ENCODE data around the gene TOPAZ1. TPM values are rescaled to one million over a fixed set of nuclear protein-coding genes. Genes with fewer than 3 reads are reported as not detected.

TOPAZ1 gene
- total and polyA plus RNA-seq, 2 of the 13 experiments (the other 11 are each of a cell fraction or from before 2014, with no cell fraction given) = not detected

DNA sequence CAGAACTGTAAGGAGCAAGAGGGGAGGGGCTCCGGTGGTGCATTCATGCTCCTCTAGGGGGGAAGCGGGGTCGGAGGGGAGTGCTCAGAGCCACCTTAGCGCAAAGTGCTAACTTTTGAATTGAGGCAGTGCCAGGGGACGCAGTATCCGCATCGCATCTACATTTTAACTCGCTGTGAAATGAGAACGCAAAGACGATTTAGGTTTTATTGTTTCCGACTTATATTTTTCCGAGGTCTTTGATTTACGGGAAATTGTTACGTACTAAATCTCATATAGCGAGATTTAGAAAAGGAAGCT is 97.1 kb downstream of the TOPAZ1 start (continued):
- TF ChIP-seq MAZ (IDR thresholded peaks at IDR 0.05; ENCODE audit: borderline replicate concordance, low read depth, low read length) (peak; percentile 28; the same call in 1 of the 2 replicates), MAZ (CRISPR knock-in tag; IDR thresholded peaks at IDR 0.05; ENCODE audit: low read depth) (no peak), HNRNPLL (IDR thresholded peaks at IDR 0.05; ENCODE audit: low read depth, low read length, poor library complexity, severe bottlenecking) (peak; percentile 0), TCF7L2 (IDR thresholded peaks at IDR 0.05; ENCODE audit: low read depth, low read length) (no peak), TEF (CRISPR knock-in tag; IDR thresholded peaks at IDR 0.05) (no peak), HDAC1 (CRISPR knock-in tag; IDR thresholded peaks at IDR 0.05) (no peak), SPEN (CRISPR knock-in tag; IDR thresholded peaks at IDR 0.05; ENCODE audit: low read depth) (no peak), ZNF678 (CRISPR knock-in tag; IDR thresholded peaks at IDR 0.05) (no peak), LCORL (IDR thresholded peaks at IDR 0.05) (no peak), LCORL (CRISPR knock-in tag; IDR thresholded peaks at IDR 0.05) (no peak; the same call in 1 of the 2 replicates), KLF16 (CRISPR knock-in tag; IDR thresholded peaks at IDR 0.05) (no peak), HES4 (CRISPR knock-in tag; IDR thresholded peaks at IDR 0.05; ENCODE audit: borderline replicate concordance) (no peak), ZNF704 (CRISPR knock-in tag; IDR thresholded peaks at IDR 0.05; ENCODE audit: borderline replicate concordance) (no peak), DNMT1 (CRISPR knock-in tag; IDR thresholded peaks at IDR 0.05) (no peak), ZNF441 (CRISPR knock-in tag; IDR thresholded peaks at IDR 0.05; ENCODE audit: borderline replicate concordance) (0 out of 2 replicates have a peak, but pooled peaks have one; percentile 1), ZMYM2 (CRISPR knock-in tag; IDR thresholded peaks at IDR 0.05) (peak; percentile 68; the same call in 1 of the 2 replicates), ZNF501 (CRISPR knock-in tag; IDR thresholded peaks at IDR 0.05) (no peak; the same call in 1 of the 2 replicates), ZNF761 (CRISPR knock-in tag; conservative IDR thresholded peaks at IDR 0.05) (no peak), FOSL1 (CRISPR knock-in tag; IDR thresholded peaks at IDR 0.05; ENCODE audit: borderline replicate concordance) (no peak), ZBTB38 (CRISPR knock-in tag; IDR thresholded peaks at IDR 0.05) (no peak), TAF15 (IDR thresholded peaks at IDR 0.05; ENCODE audit: low read depth, low read length, poor library complexity, severe bottlenecking) (no peak), TARDBP (CRISPR knock-in tag; IDR thresholded peaks at IDR 0.05) (no peak), CC2D1A (CRISPR knock-in tag; IDR thresholded peaks at IDR 0.05) (0 out of 2 replicates have a peak, but pooled peaks have one; percentile 4), DR1 (CRISPR knock-in tag; IDR thresholded peaks at IDR 0.05) (no peak), POLR2AphosphoS2 (IDR thresholded peaks at IDR 0.05; ENCODE audit: low read depth, low read length) (no peak), ZNF841 (CRISPR knock-in tag; IDR thresholded peaks at IDR 0.05; ENCODE audit: borderline replicate concordance) (no peak)
- TF ChIP-seq, protein P1, sequence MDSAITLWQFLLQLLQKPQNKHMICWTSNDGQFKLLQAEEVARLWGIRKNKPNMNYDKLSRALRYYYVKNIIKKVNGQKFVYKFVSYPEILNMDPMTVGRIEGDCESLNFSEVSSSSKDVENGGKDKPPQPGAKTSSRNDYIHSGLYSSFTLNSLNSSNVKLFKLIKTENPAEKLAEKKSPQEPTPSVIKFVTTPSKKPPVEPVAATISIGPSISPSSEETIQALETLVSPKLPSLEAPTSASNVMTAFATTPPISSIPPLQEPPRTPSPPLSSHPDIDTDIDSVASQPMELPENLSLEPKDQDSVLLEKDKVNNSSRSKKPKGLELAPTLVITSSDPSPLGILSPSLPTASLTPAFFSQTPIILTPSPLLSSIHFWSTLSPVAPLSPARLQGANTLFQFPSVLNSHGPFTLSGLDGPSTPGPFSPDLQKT (CRISPR knock-in tag; IDR thresholded peaks at IDR 0.05; ENCODE audit: borderline replicate concordance) = no peak
- TF ChIP-seq, protein P2, sequence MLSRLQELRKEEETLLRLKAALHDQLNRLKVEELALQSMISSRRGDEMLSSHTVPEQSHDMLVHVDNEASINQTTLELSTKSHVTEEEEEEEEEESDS (CRISPR knock-in tag; IDR thresholded peaks at IDR 0.05; ENCODE audit: borderline replicate concordance) = no peak
- TF ChIP-seq, protein P3, sequence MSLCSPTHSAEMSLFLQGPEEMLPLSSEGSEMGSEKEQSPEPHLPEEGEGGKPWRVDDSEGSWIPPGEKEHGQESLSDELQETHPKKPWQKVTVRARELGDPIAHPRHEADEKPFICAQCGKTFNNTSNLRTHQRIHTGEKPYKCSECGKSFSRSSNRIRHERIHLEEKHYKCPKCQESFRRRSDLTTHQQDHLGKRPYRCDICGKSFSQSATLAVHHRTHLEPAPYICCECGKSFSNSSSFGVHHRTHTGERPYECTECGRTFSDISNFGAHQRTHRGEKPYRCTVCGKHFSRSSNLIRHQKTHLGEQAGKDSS (CRISPR knock-in tag; IDR thresholded peaks at IDR 0.05; ENCODE audit: borderline replicate concordance, low read depth) = no peak; the same call in 1 of the 2 replicates

Measured in HepG2 (cell line).